Panc1 (cell line): ENCODE measurements around the gene FGD4.

Experiments
- CTCF ChIP-seq: fragments of 450-650 bp; IDR thresholded peaks from 2 replicates; pipeline ENCODE4 v1.5.1; 2017; ENCODE audit warnings: mild to moderate bottlenecking
- POLR2AphosphoS5 ChIP-seq: IDR thresholded peaks from 2 replicates; pipeline ENCODE4 v1.6.1; 2012; ENCODE audit warnings: mild to moderate bottlenecking, low read depth, low read length, moderate library complexity
- SIN3A ChIP-seq: IDR thresholded peaks from 2 replicates; pipeline ENCODE4 v1.6.1; 2012; ENCODE audit warnings: low read depth, mild to moderate bottlenecking, low read length, moderate library complexity, borderline replicate concordance; ENCODE audit not compliant: insufficient read depth
- TCF7L2 ChIP-seq: IDR thresholded peaks from 2 replicates; pipeline ENCODE4 v1.6.1; 2011; ENCODE audit warnings: mild to moderate bottlenecking, low read depth, low read length, inconsistent platforms
- TF ChIP-seq, protein P1 (sequence below), 2 experiments: IDR thresholded peaks; 2 replicates each; pipeline ENCODE4 v1.6.1; 2011 to 2012; ENCODE audit warnings: low read depth in 2 of 2, control low read depth in 1 of 2, low read length in 1 of 2, mild to moderate bottlenecking in 1 of 2, moderate library complexity in 1 of 2; ENCODE audit not compliant: insufficient read depth in 1 of 2

- no peak for TF ChIP-seq CTCF
- TF ChIP-seq, protein P1, sequence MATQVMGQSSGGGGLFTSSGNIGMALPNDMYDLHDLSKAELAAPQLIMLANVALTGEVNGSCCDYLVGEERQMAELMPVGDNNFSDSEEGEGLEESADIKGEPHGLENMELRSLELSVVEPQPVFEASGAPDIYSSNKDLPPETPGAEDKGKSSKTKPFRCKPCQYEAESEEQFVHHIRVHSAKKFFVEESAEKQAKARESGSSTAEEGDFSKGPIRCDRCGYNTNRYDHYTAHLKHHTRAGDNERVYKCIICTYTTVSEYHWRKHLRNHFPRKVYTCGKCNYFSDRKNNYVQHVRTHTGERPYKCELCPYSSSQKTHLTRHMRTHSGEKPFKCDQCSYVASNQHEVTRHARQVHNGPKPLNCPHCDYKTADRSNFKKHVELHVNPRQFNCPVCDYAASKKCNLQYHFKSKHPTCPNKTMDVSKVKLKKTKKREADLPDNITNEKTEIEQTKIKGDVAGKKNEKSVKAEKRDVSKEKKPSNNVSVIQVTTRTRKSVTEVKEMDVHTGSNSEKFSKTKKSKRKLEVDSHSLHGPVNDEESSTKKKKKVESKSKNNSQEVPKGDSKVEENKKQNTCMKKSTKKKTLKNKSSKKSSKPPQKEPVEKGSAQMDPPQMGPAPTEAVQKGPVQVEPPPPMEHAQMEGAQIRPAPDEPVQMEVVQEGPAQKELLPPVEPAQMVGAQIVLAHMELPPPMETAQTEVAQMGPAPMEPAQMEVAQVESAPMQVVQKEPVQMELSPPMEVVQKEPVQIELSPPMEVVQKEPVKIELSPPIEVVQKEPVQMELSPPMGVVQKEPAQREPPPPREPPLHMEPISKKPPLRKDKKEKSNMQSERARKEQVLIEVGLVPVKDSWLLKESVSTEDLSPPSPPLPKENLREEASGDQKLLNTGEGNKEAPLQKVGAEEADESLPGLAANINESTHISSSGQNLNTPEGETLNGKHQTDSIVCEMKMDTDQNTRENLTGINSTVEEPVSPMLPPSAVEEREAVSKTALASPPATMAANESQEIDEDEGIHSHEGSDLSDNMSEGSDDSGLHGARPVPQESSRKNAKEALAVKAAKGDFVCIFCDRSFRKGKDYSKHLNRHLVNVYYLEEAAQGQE (IDR thresholded peaks at IDR 0.05; ENCODE audit: insufficient read depth in 1 of 2, low read depth in 2 of 2, low read length in 1 of 2) = no peak
- no peak for TF ChIP-seq POLR2AphosphoS5
- TF ChIP-seq SIN3A = no peak
- no peak for TF ChIP-seq TCF7L2
Observed at GRCh38 chr12:32583534-32583933, 184.2 kb downstream of the FGD4 start.
